Right lobe of liver (tissue), 6 donors: Measurements from ENCODE around the gene SNAP25. TPM values are rescaled to one million over a fixed set of nuclear protein-coding genes. Genes with fewer than 3 reads are reported as not detected.

Experiments
- ATAC-seq, 4 donors: fragments of 200-7000 bp; cut with Tn5 transposase; one replicate each; pipeline ENCODE4 v1.9.1; 2020; ENCODE audit warnings: mild to moderate bottlenecking in 4 of 4, moderate library complexity in 4 of 4
- DNase-seq, 3 donors: peaks; one replicate each; pipeline ENCODE4 v3.0.0-alpha.2; 2020
- H3K27ac ChIP-seq, 3 donors: fragments of 200-600 bp; one replicate each; pipeline ENCODE4 v1.8.0; 2022
- H3K27me3 ChIP-seq, 2 donors: fragments of 200-600 bp; one replicate each; pipeline ENCODE4 v1.8.0; 2022
- H3K36me3 ChIP-seq, 4 donors: fragments of 200-600 bp; sonication (generic) in 1 of 4; one replicate each; pipeline versions ENCODE4 v1.5.1 to v1.8.0; 2017 to 2022; ENCODE audit warnings: control low read depth in 1 of 4
- H3K4me1 ChIP-seq, 4 donors: fragments of 200-600 bp; sonication (generic) in 1 of 4; one replicate each; pipeline versions ENCODE4 v1.5.1 to v1.8.0; 2017 to 2022; ENCODE audit warnings: control low read depth in 1 of 4
- H3K4me3 ChIP-seq, 3 donors: fragments of 200-600 bp; one replicate each; pipeline ENCODE4 v1.8.0; 2022
- H3K9me3 ChIP-seq, 4 donors: fragments of 200-600 bp; sonication (generic) in 1 of 4; one replicate each; pipeline versions ENCODE4 v1.5.1 to v1.8.0; 2017 to 2022; ENCODE audit warnings: control low read depth in 1 of 4
- POLR2A ChIP-seq: fragments of 450-650 bp; IDR thresholded peaks from one replicate; pipeline ENCODE4 v1.6.1; 2017; ENCODE audit warnings: antibody characterized with exemption, mild to moderate bottlenecking
- WGBS: methylation state at CpG from one replicate; pipeline ENCODE4 v1.1.6; 2018; ENCODE audit warnings: low coverage, low lambda C conversion rate; ENCODE audit not compliant: insufficient coverage; ENCODE audit errors: missing lambda C conversion rate; 5-methylcytosine and 5-hydroxymethylcytosine counted together
- intact Hi-C, 2 donors: fragments of 100-400 bp; cut with DNase I; formaldehyde crosslinking; loops; one replicate each; pipeline versions ENCODE4 v1.11.2 to v1.14.1; 2022
- total RNA-seq, 6 experiments: library from RNA; depleted of rRNA in 2 of 6; stranded (reverse); fragments of >200 nt in 2 of 6; fragmentation: NEBNext Ultra II Directional in 3 of 6; extraction: Animal tissue kit (Norgen Biotek cat#: 25700) in 3 of 6; gene quantifications; one replicate each; pipeline versions ENCODE4 v1.1.0 to v1.2.4, GENCODE V29; 2016 to 2023
- TF ChIP-seq, protein P1 (sequence below), 4 donors: fragments of 200-600 bp in 3 of 4; fragments of 450-650 bp in 1 of 4; IDR thresholded peaks; one replicate each; pipeline versions ENCODE4 v1.5.1 to v1.8.0; 2016 to 2022; ENCODE audit warnings: antibody characterized with exemption in 4 of 4, mild to moderate bottlenecking in 2 of 4
- donor health status: DM: no; HTN: yes; CAD: no.
- donor health status: DM: no; HTN: no; CAD: no.
- donor health status: DM: no; HTN: no; CAD: no.
- donor health status: DM: no; HTN: yes; CAD: no.
- donor health status: DM: no; HTN: yes; CAD: no.

The SNAP25 gene
- total RNA-seq, 6 experiments from 2014 or later = 0.23 to 0.32 TPM; not detected in 4

GRCh38 chr20:10319855-10320254 is 101.2 kb downstream of the SNAP25 start:
- no peak overlapping the region for H3K27ac ChIP-seq
- no peak for TF ChIP-seq POLR2A
- TF ChIP-seq, protein P1, sequence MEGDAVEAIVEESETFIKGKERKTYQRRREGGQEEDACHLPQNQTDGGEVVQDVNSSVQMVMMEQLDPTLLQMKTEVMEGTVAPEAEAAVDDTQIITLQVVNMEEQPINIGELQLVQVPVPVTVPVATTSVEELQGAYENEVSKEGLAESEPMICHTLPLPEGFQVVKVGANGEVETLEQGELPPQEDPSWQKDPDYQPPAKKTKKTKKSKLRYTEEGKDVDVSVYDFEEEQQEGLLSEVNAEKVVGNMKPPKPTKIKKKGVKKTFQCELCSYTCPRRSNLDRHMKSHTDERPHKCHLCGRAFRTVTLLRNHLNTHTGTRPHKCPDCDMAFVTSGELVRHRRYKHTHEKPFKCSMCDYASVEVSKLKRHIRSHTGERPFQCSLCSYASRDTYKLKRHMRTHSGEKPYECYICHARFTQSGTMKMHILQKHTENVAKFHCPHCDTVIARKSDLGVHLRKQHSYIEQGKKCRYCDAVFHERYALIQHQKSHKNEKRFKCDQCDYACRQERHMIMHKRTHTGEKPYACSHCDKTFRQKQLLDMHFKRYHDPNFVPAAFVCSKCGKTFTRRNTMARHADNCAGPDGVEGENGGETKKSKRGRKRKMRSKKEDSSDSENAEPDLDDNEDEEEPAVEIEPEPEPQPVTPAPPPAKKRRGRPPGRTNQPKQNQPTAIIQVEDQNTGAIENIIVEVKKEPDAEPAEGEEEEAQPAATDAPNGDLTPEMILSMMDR (IDR thresholded peaks at IDR 0.05) = no peak
- H3K9me3 ChIP-seq = no peaks in the 10 kb centered on the region
- no peaks in the 10 kb centered on the region for H3K36me3 ChIP-seq
- WGBS = 82% methylated on average over 4 of the region's 4 CpGs
- H3K4me1 ChIP-seq = no peaks in the 10 kb centered on the region
- intact Hi-C loops = no loop called here
- no peak for ATAC-seq
- no peak overlapping the region for H3K4me3 ChIP-seq
- no peaks in the 10 kb centered on the region for H3K27me3 ChIP-seq
- DNase-seq = no peak

- DNase-seq = no peak
- no peak overlapping the region for H3K27ac ChIP-seq
- H3K27me3 ChIP-seq = no peaks in the 10 kb centered on the region
- no peak for ATAC-seq
- no peaks in the 10 kb centered on the region for H3K9me3 ChIP-seq
- no peaks in the 10 kb centered on the region for H3K4me1 ChIP-seq
- H3K4me3 ChIP-seq = no peak overlapping the region
- TF ChIP-seq, protein P1 (IDR thresholded peaks at IDR 0.05) = no peak
- no peak for TF ChIP-seq POLR2A
- no peaks in the 10 kb centered on the region for H3K36me3 ChIP-seq
- intact Hi-C loops = no loop called here
Measured at GRCh38 chr20:10321138-10321717, 102.6 kb downstream of the SNAP25 start.

DNA sequence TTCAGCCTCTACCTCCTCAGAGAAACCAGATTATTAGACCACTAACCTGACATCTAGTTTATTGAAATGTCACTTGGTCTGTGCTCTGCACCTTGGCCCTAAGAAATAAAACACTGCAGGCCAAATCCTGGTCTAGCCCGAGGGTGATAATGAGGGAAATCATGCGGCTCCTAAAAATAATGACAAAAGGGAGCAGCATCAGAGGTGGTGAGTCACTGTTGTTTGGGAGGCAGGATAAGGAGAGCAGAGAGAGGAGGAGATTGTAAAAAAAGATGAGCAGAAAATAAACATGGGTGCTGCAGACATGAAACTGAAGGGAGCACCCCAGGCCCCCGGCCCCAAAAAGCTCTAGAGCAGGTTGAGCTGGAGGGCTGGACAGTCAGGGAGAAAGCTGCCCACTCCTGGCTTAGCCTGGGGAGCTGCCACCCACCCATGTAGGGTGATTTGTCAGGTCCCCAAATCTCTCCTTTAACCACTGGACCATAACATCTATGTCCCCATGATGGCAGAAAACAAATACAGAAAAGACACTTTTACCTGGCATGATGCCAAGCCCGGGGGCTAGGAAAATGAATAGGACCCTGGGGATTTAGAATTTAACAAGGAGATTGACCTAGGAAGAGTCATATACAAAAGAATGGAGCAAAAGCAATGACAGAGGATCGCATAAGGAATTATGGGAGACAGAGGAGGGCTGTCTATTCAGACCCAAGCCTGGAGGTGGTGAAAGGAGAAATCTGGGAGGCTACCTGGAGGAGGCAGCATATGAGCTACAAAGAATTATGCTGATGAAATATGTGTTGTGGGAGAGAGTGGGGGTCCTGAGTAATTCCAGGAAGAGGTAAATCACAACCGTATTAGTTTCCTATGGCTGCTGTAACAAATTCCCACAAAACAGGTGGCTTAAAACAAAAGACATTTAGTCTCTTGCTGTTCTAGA is 103.7 kb downstream of the SNAP25 start:
- intact Hi-C loops = no loop called here

GRCh38 chr20:10323729-10324128 is 105.1 kb downstream of the SNAP25 start:
- no peak for TF ChIP-seq POLR2A
- TF ChIP-seq, protein P1 (IDR thresholded peaks at IDR 0.05) = no peak
- 62% methylated on average over 4 of the region's 4 CpGs for WGBS
- H3K9me3 ChIP-seq = no peaks in the 10 kb centered on the region
- peaks cover 0 to 5% (median 2%) of the 10 kb centered on the region in 4 donors for H3K4me1 ChIP-seq
- no peak overlapping the region for H3K4me3 ChIP-seq
- no peaks in the 10 kb centered on the region for H3K36me3 ChIP-seq
- no peak for ATAC-seq
- intact Hi-C loops = no loop called here
- no peaks in the 10 kb centered on the region for H3K27me3 ChIP-seq
- no peak overlapping the region for H3K27ac ChIP-seq
- no peak for DNase-seq

More for the DNA sequence above, 103.7 kb downstream of the SNAP25 start:
- Histone ChIP-seq H3K4me1 (no peaks in the 10 kb centered on the region), H3K27me3 (no peaks in the 10 kb centered on the region), H3K27ac (no peak overlapping the region), H3K36me3 (no peaks in the 10 kb centered on the region), H3K4me3 (no peak overlapping the region), H3K9me3 (no peaks in the 10 kb centered on the region)
- WGBS = 64% methylated on average over 5 of the region's 6 CpGs
- no peak for DNase-seq
- TF ChIP-seq, protein P1 (IDR thresholded peaks at IDR 0.05) = no peak
- TF ChIP-seq POLR2A = no peak
- ATAC-seq = no peak
